Measurements from ENCODE around the gene ZNF567. TPM values are rescaled to one million over a fixed set of nuclear protein-coding genes. Genes with fewer than 3 reads are reported as not detected.

ZNF567 gene
- total RNA-seq, 1 donor from 2014 or later, result 5.6 TPM

DNA sequence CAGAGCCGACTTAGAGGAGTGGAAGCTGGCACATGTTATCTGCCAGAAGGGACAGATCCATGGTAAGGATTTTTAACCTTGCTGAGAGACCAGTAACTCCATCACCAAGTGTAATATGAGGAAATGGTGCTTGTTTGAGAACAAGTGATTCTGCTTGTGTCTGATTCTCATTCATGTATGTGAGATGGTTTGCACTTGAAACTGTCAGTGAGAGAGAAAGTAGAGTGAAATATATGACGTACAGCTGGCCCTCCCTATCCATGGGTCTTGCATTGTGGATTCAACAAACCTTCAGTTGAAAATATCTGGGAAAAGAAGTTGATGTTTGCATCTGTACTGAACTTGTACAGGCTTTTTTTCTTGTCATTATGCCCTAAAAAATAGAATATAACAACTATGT, 18.8 kb upstream of the ZNF567 start:
- Mint-ChIP-seq H3K36me3 (ENCODE audit: unreplicated experiment) (peaks cover 57% of the 10 kb centered on the region), H3K4me3 (ENCODE audit: unreplicated experiment) (peak overlapping the region; percentile 51), H3K4me1 (ENCODE audit: unreplicated experiment) (peaks cover 27% of the 10 kb centered on the region), H3K27me3 (ENCODE audit: unreplicated experiment) (no peaks in the 10 kb centered on the region), H3K27ac (ENCODE audit: unreplicated experiment) (no peak overlapping the region), H3K9me3 (ENCODE audit: unreplicated experiment) (peaks cover 40% of the 10 kb centered on the region)
- DNase-seq (ENCODE audit: extremely low spot score, unreplicated experiment), result no peak
- TF ChIP-seq, protein P1, sequence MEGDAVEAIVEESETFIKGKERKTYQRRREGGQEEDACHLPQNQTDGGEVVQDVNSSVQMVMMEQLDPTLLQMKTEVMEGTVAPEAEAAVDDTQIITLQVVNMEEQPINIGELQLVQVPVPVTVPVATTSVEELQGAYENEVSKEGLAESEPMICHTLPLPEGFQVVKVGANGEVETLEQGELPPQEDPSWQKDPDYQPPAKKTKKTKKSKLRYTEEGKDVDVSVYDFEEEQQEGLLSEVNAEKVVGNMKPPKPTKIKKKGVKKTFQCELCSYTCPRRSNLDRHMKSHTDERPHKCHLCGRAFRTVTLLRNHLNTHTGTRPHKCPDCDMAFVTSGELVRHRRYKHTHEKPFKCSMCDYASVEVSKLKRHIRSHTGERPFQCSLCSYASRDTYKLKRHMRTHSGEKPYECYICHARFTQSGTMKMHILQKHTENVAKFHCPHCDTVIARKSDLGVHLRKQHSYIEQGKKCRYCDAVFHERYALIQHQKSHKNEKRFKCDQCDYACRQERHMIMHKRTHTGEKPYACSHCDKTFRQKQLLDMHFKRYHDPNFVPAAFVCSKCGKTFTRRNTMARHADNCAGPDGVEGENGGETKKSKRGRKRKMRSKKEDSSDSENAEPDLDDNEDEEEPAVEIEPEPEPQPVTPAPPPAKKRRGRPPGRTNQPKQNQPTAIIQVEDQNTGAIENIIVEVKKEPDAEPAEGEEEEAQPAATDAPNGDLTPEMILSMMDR (IDR thresholded peaks at IDR 0.05), result no peak

GRCh38 chr19:36672368-36672767, 15.0 kb upstream of the ZNF567 start:
- Mint-ChIP-seq H3K4me3 (ENCODE audit: unreplicated experiment) (no peak overlapping the region), H3K4me1 (ENCODE audit: unreplicated experiment) (peaks cover 11% of the 10 kb centered on the region), H3K27me3 (ENCODE audit: unreplicated experiment) (no peaks in the 10 kb centered on the region), H3K9me3 (ENCODE audit: unreplicated experiment) (peaks cover 39% of the 10 kb centered on the region), H3K36me3 (ENCODE audit: unreplicated experiment) (peaks cover 43% of the 10 kb centered on the region), H3K27ac (ENCODE audit: unreplicated experiment) (no peak overlapping the region)
- no peak for DNase-seq (ENCODE audit: extremely low spot score, unreplicated experiment)
- TF ChIP-seq, protein P1 (IDR thresholded peaks at IDR 0.05), result no peak

DNA sequence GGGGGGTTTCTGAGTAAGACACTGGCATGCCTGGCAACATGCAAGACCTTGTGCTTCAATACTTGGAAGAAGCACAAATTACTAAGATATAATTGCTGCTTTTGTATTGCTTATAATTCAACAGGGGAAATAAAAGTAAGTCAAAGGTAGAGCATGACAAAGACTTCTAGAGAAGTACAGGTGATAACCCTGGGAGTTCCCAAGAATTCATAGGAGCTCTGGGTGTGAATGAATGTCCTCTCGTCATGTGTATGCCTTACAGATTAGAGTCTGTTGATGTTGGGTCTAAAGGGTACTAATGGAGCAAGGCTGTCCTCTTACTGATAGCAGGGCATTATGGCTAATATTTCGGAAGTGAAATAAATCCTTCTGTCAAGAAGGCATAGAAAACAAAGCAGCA, 13.2 kb upstream of the ZNF567 start:
- Mint-ChIP-seq H3K27me3 (ENCODE audit: unreplicated experiment) (no peaks in the 10 kb centered on the region), H3K4me3 (ENCODE audit: unreplicated experiment) (no peak overlapping the region), H3K36me3 (ENCODE audit: unreplicated experiment) (peaks cover 50% of the 10 kb centered on the region), H3K4me1 (ENCODE audit: unreplicated experiment) (peaks cover under 1% of the 10 kb centered on the region), H3K9me3 (ENCODE audit: unreplicated experiment) (peaks cover 40% of the 10 kb centered on the region), H3K27ac (ENCODE audit: unreplicated experiment) (no peak overlapping the region)
- no peak for DNase-seq (ENCODE audit: extremely low spot score, unreplicated experiment)
- TF ChIP-seq, protein P1 (IDR thresholded peaks at IDR 0.05), result no peak

GRCh38 chr19:36679455-36679854, 8.0 kb upstream of the ZNF567 start:
- DNase-seq (ENCODE audit: extremely low spot score, unreplicated experiment), result no peak
- peaks cover 54% of the 10 kb centered on the region for H3K36me3 Mint-ChIP-seq (ENCODE audit: unreplicated experiment)
- H3K4me1 Mint-ChIP-seq (ENCODE audit: unreplicated experiment), result no peaks in the 10 kb centered on the region
- peaks cover 19% of the 10 kb centered on the region for H3K9me3 Mint-ChIP-seq (ENCODE audit: unreplicated experiment)
- H3K27me3 Mint-ChIP-seq (ENCODE audit: unreplicated experiment), result no peaks in the 10 kb centered on the region
- no peak overlapping the region for H3K27ac Mint-ChIP-seq (ENCODE audit: unreplicated experiment)
- H3K4me3 Mint-ChIP-seq (ENCODE audit: unreplicated experiment), result no peak overlapping the region
- TF ChIP-seq, protein P1 (IDR thresholded peaks at IDR 0.05), result no peak

DNA sequence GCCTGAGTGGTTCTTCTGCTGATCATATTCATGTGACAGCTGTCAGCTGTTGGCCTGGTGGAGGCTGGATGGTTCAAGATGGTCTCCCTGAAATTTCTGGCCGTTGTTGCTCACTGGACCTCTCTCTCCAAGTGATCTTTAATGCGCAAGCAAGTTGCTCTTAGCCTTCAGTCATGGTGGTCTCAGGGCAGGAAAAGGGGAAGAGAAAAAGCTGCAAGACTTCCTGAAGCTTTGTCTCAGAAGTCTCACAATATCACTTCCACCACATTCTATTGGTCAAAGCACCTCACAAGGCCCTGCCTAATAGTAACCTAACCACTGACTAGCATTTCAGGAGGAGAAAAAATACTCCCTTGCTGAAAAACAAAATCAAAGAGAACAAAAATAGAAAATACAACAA, 1.6 kb upstream of the ZNF567 start:
- Mint-ChIP-seq H3K27me3 (ENCODE audit: unreplicated experiment) (no peaks in the 10 kb centered on the region), H3K4me1 (ENCODE audit: unreplicated experiment) (peaks cover 21% of the 10 kb centered on the region), H3K9me3 (ENCODE audit: unreplicated experiment) (peaks cover 12% of the 10 kb centered on the region), H3K27ac (ENCODE audit: unreplicated experiment) (peak overlapping the region; percentile 97), H3K4me3 (ENCODE audit: unreplicated experiment) (peak overlapping the region; percentile 98), H3K36me3 (ENCODE audit: unreplicated experiment) (peaks cover 53% of the 10 kb centered on the region)
- TF ChIP-seq, protein P1 (IDR thresholded peaks at IDR 0.05), result no peak
- DNase-seq (ENCODE audit: extremely low spot score, unreplicated experiment), result no peak

Data from osteocyte (in vitro differentiated cells).